Measurements from ENCODE around the gene SHBG. TPM values are rescaled to one million over a fixed set of nuclear protein-coding genes. Genes with fewer than 3 reads are reported as not detected.

The SHBG gene
- polyA plus RNA-seq, 3 donors: 0.32 to 0.67 (median 0.45) TPM

DNA sequence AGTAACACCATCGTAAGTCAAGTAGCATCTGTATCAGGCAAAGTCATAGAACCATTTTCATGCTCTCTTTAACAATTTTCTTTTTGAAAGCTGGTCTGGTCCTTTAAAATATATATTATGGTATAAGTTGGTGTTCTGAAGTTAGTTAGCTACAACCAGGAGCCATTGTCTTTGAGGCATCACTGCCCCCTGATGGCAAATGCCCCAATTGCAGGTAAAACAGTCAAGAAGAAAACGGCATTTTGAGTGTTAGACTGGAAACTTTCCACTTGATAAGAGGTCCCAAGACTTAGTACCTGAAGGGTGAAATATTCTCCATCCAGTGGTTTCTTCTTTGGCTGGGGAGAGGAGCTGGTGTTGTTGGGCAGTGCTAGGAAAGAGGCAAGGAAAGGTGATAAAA, 43.3 kb downstream of the SHBG start:
- WGBS, 3 donors: 93 to 97% (median 93%) methylated on average over 2 of the region's 2 CpGs
- H3K27ac ChIP-seq (ENCODE audit: low read depth, low read length): no peak overlapping the region

DNA sequence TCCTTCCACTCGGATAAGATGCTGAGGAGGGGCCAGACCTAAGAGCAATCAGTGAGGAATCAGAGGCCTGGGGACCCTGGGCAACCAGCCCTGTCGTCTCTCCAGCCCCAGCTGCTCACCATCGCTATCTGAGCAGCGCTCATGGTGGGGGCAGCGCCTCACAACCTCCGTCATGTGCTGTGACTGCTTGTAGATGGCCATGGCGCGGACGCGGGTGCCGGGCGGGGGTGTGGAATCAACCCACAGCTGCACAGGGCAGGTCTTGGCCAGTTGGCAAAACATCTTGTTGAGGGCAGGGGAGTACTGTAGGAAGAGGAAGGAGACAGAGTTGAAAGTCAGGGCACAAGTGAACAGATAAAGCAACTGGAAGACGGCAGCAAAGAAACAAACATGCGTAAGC, 45.0 kb downstream of the SHBG start:
- WGBS, 3 donors: 91 to 95% (median 92%) methylated on average over 14 of the region's 14 CpGs
- H3K27ac ChIP-seq (ENCODE audit: low read depth, low read length): no peak overlapping the region

DNA sequence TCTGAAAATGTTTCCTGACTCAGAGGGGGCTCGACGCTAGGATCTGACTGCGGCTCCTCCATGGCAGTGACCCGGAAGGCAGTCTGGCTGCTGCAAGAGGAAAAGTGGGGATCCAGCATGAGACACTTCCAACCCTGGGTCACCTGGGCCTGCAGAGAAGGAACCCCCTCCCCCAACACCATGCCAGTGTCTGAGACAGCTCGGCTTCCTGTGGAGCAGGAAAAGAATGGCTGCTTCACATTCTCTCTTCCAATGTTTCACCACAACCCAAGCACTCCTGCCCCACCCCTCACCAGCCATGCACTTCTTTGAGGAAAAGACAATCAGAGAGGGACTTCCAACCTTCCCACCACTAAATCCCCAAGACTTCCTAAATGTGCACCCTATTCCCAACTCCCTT, 46.6 kb downstream of the SHBG start:
- no peak overlapping the region for H3K27ac ChIP-seq (ENCODE audit: low read depth, low read length)
- 74 to 90% (median 84%) methylated on average over 5 of the region's 5 CpGs for WGBS, 3 donors

DNA sequence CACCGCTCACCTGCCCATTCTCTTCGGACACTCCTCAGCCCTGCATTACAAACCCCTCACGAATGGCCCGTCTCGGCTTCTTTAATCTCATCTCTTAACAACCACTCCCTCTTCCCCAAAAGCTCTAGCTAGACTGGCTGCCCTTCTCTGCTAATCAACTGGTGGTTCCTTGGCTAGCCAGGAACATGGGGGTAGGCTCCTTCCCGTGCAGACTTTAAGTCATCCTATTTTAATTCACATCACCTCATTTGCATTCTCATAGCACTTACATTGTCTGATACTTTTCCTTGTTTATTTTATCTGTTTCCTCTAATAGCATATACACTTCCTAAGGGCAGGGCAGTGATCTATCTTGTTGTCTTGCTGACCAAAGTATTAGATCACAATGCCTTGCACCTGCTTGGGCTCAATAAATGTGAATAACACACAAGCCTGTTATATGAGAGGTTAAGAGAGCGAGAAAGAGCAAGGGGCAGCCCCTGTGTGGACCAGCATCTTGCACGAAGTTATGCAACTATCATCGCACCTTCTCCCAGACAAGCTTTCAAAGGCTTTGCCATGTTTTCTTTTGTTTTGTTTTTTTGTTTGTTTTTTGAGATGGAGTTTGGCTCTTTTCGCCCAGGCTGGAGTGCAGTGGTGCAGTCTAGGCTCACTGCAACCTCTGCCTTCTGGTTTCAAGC, 47.6 kb downstream of the SHBG start:
- 80 to 82% (median 81%) methylated on average over 10 of the region's 10 CpGs for WGBS, 3 donors
- H3K27ac ChIP-seq (ENCODE audit: low read depth, low read length): no peak overlapping the region

Other genes starting within 250 kb of the SHBG start
- 1 to 10 TPM; 2.1 to 8.0 (median 5.5) TPM for gene TNK1, start 249.0 kb upstream of the SHBG start, polyA plus RNA-seq
- gene PLSCR3, start 235.6 kb upstream of the SHBG start, polyA plus RNA-seq: 10 to 100 TPM; 15.1 to 48.2 (median 42.3) TPM
- 100 to 1,000 TPM in 2 of 3 donors, 10 to 100 TPM in 1; 86.0 to 252 (median 173) TPM for gene TMEM256, start 226.0 kb upstream of the SHBG start, polyA plus RNA-seq
- gene NLGN2, start 222.3 kb upstream of the SHBG start, polyA plus RNA-seq: 10 to 100 TPM in 2 of 3 donors, 1 to 10 TPM in 1; 2.9 to 11.4 (median 10.5) TPM
- not detected for gene SPEM1, start 209.8 kb upstream of the SHBG start, polyA plus RNA-seq
- not detected for gene SPEM2, start 204.5 kb upstream of the SHBG start, polyA plus RNA-seq
- not detected for gene SPEM3, start 201.3 kb upstream of the SHBG start, polyA plus RNA-seq
- 1 to 10 TPM in 2 of 3 donors, under 1 TPM in 1; 0.79 to 5.2 (median 1.9) TPM for gene TMEM102, start 194.7 kb upstream of the SHBG start, polyA plus RNA-seq
- gene FGF11, start 190.6 kb upstream of the SHBG start, polyA plus RNA-seq: 1 to 10 TPM in 1 of 3 donors, under 1 TPM in 2; 0.28 to 4.6 (median 0.86) TPM
- gene CHRNB1, start 185.1 kb upstream of the SHBG start, polyA plus RNA-seq: 10 to 100 TPM in 2 of 3 donors, 1 to 10 TPM in 1; 5.0 to 14.2 (median 12.7) TPM
- 10 to 100 TPM; 17.4 to 45.0 (median 32.9) TPM for gene ZBTB4, start 150.5 kb upstream of the SHBG start, polyA plus RNA-seq
- gene SLC35G6, start 148.7 kb upstream of the SHBG start, polyA plus RNA-seq: not detected
- 10 to 100 TPM; 20.9 to 35.4 (median 24.6) TPM for gene POLR2A, start 145.8 kb upstream of the SHBG start, polyA plus RNA-seq
- 100 to 1,000 TPM in 1 of 3 donors, 10 to 100 TPM in 2; 19.6 to 100 (median 49.9) TPM for gene TNFSF12, start 81.1 kb upstream of the SHBG start, polyA plus RNA-seq
- gene TNFSF13, start 71.4 kb upstream of the SHBG start, polyA plus RNA-seq: 10 to 100 TPM; 19.3 to 42.6 (median 26.5) TPM
- gene SENP3, start 68.2 kb upstream of the SHBG start, polyA plus RNA-seq: 10 to 100 TPM; 25.1 to 52.1 (median 43.0) TPM
- gene CD68, start 50.5 kb upstream of the SHBG start, polyA plus RNA-seq: 100 to 1,000 TPM in 1 of 3 donors, 10 to 100 TPM in 2; 19.4 to 111 (median 99.0) TPM
- gene MPDU1, start 46.3 kb upstream of the SHBG start, polyA plus RNA-seq: 10 to 100 TPM; 31.7 to 72.2 (median 50.2) TPM
- gene SOX15, start 40.0 kb upstream of the SHBG start, polyA plus RNA-seq: 1 to 10 TPM in 1 of 3 donors, under 1 TPM in 2; 0.21 to 2.7 (median 0.46) TPM
- gene FXR2, start 15.2 kb upstream of the SHBG start, polyA plus RNA-seq: 10 to 100 TPM; 14.7 to 29.9 (median 23.3) TPM
- 100 to 1,000 TPM in 2 of 3 donors, 10 to 100 TPM in 1; 93.7 to 142 (median 130) TPM for gene SAT2, start 2.3 kb upstream of the SHBG start, polyA plus RNA-seq
- gene ATP1B2, start 20.8 kb downstream of the SHBG start, polyA plus RNA-seq: 1 to 10 TPM in 2 of 3 donors, under 1 TPM in 1; 0.51 to 2.2 (median 1.5) TPM
- gene TP53, start 57.4 kb downstream of the SHBG start, polyA plus RNA-seq: 10 to 100 TPM; 13.5 to 17.8 (median 16.6) TPM
- 1 to 10 TPM; 2.8 to 5.6 (median 5.0) TPM for gene WRAP53, start 58.3 kb downstream of the SHBG start, polyA plus RNA-seq
- 1 to 10 TPM in 1 of 3 donors, under 1 TPM in 2; 0.54 to 1.1 (median 0.89) TPM for gene EFNB3, start 75.1 kb downstream of the SHBG start, polyA plus RNA-seq
- gene DNAH2, start 87.6 kb downstream of the SHBG start, polyA plus RNA-seq: under 1 TPM; 0.03 to 0.79 (median 0.19) TPM
- 10 to 100 TPM in 2 of 3 donors, 1 to 10 TPM in 1; 4.6 to 44.6 (median 21.6) TPM for gene KDM6B, start 204.1 kb downstream of the SHBG start, polyA plus RNA-seq
- 10 to 100 TPM; 10.4 to 85.7 (median 77.4) TPM for gene TMEM88, start 224.9 kb downstream of the SHBG start, polyA plus RNA-seq
- 100 to 1,000 TPM in 2 of 3 donors, 10 to 100 TPM in 1; 69.0 to 191 (median 132) TPM for gene NAA38, start 227.4 kb downstream of the SHBG start, polyA plus RNA-seq
- gene CYB5D1, start 227.9 kb downstream of the SHBG start, polyA plus RNA-seq: 10 to 100 TPM in 2 of 3 donors, 1 to 10 TPM in 1; 8.9 to 15.4 (median 11.2) TPM

Measured in adipose tissue (tissue), 3 donors.